ENCODE measurements around the gene KIRREL1. TPM values are rescaled to one million over a fixed set of nuclear protein-coding genes. Genes with fewer than 3 reads are reported as not detected.

The KIRREL1 gene
- total and polyA plus RNA-seq, 2 of the 13 experiments (the other 11 are each of a cell fraction or from before 2014, with no cell fraction given), result 0.02 to 0.03 TPM

GRCh38 chr1:158076441-158076840 is 83.0 kb downstream of the KIRREL1 start:
- ATAC-seq (no peak), FAIRE-seq (no peak), DNase-seq (ENCODE audit: low spot score) (no peak)
- Histone ChIP-seq H3K27me3 (ENCODE audit: control insufficient read depth in 1 of 2, insufficient read depth in 2 of 2, low read length in 2 of 2) (no peaks in the 10 kb centered on the region; a peak in 1 of 5 replicates), H3K36me3 (replicated peaks in 1 of 2; ENCODE audit: control insufficient read depth in 1 of 2, insufficient read depth in 2 of 2, low read length in 2 of 2) (no peaks in the 10 kb centered on the region), H4K20me1 (ENCODE audit: insufficient read depth, low read length) (no peaks in the 10 kb centered on the region; the same call in 1 of the 2 replicates), H2AFZ (ENCODE audit: low read length) (no peak overlapping the region), H3K79me2 (ENCODE audit: insufficient read depth, low read length) (no peaks in the 10 kb centered on the region), H3K4me2 (ENCODE audit: low read depth, low read length) (no peak overlapping the region), H3K9me3 (ENCODE audit: low read length) (no peaks in the 10 kb centered on the region), H3K4me1 (ENCODE audit: insufficient read depth, low read length) (no peaks in the 10 kb centered on the region), H3K9ac (ENCODE audit: insufficient read depth, low read depth, low read length) (no peak overlapping the region), H3K4me3 (replicated peaks in 1 of 3; ENCODE audit: insufficient read depth in 1 of 3, low read depth in 2 of 3, low read length in 3 of 3) (no peak overlapping the region), H3K27ac (ENCODE audit: extremely low read length, insufficient read depth, low read length) (no peak overlapping the region)
- intact Hi-C loops (cut with micrococcal nuclease; ENCODE audit: unreplicated experiment), result no loop called here
- no peak for TF ChIP-seq REL (CRISPR knock-in tag; conservative IDR thresholded peaks at IDR 0.05)
- TF ChIP-seq NFIC (IDR thresholded peaks at IDR 0.05; ENCODE audit: low read length), result no peak
- TF ChIP-seq ZNF646 (CRISPR knock-in tag; IDR thresholded peaks at IDR 0.05), result no peak
- TF ChIP-seq ZNF136 (CRISPR knock-in tag; IDR thresholded peaks at IDR 0.05; ENCODE audit: low read depth), result no peak
- no peak for TF ChIP-seq ZNF33B (CRISPR knock-in tag; IDR thresholded peaks at IDR 0.05)
- ChIA-PET POLR2A (no interaction called here), CTCF (ENCODE audit: low intra/inter-chr PET ratio, low total read pairs) (no interaction called here)
- WGBS (ENCODE audit: low lambda C conversion rate), result 37% methylated on average over 4 of the region's 6 CpGs
- in situ Hi-C loops (cut with HindIII; ENCODE audit: extremely low pct_ligation_motif_present, low pct_unique_long_range_greater_than_20kb), result no loop called here
- no TSS peak for BruUV-seq (replicated peaks)

Data from HepG2 (cell line).